Upper lobe of left lung (tissue), 4 donors: ENCODE results near the gene CPSF4L.
"Not testable (repeated sequence)": the region's sequence is repeated elsewhere in the genome, so short reads cannot be mapped to it uniquely, and the experiment has no call there.

ENCODE experiments used
- CTCF ChIP-seq, 6 experiments: fragments of 450-650 bp in 4 of 6; fragments of 200-600 bp in 2 of 6; sonication (generic) in 2 of 6; IDR thresholded peaks; one replicate each; pipeline ENCODE4 v1.5.1; 2016 to 2019; ENCODE audit warnings: antibody characterized with exemption in 6 of 6
- EP300 ChIP-seq, 4 donors: sonication (generic); formaldehyde crosslinking; IDR thresholded peaks; one replicate each; pipeline ENCODE4 v1.5.1; 2017; ENCODE audit warnings: antibody characterized with exemption in 4 of 4, control low read depth in 2 of 4
- POLR2A ChIP-seq, 4 donors: fragments of 450-650 bp; IDR thresholded peaks; one replicate each; pipeline ENCODE4 v1.5.1; 2016 to 2017; ENCODE audit warnings: antibody characterized with exemption in 4 of 4, mild to moderate bottlenecking in 2 of 4
- POLR2AphosphoS5 ChIP-seq, 2 donors: sonication (generic); formaldehyde crosslinking; IDR thresholded peaks; one replicate each; pipeline ENCODE4 v1.5.1; 2017; ENCODE audit warnings: antibody characterized with exemption in 2 of 2

GRCh38 chr17:73264448-73264847 is 2.8 kb upstream of the CPSF4L start:
- not testable (repeated sequence) for TF ChIP-seq CTCF, POLR2AphosphoS5, POLR2A, EP300 (IDR thresholded peaks at IDR 0.05)
